NCI-H2227 (cell line): ENCODE measurements around the gene PRDM10.
"Not testable (repeated sequence)": the region's sequence is repeated elsewhere in the genome, so short reads cannot be mapped to it uniquely, and the experiment has no call there.

Experiments
- DNase-seq: peaks from one replicate; lab custom pipeline; 2025; ENCODE audit not compliant: unreplicated experiment; lab: John Stamatoyannopoulos, UW

The PRDM10 gene, protein sequence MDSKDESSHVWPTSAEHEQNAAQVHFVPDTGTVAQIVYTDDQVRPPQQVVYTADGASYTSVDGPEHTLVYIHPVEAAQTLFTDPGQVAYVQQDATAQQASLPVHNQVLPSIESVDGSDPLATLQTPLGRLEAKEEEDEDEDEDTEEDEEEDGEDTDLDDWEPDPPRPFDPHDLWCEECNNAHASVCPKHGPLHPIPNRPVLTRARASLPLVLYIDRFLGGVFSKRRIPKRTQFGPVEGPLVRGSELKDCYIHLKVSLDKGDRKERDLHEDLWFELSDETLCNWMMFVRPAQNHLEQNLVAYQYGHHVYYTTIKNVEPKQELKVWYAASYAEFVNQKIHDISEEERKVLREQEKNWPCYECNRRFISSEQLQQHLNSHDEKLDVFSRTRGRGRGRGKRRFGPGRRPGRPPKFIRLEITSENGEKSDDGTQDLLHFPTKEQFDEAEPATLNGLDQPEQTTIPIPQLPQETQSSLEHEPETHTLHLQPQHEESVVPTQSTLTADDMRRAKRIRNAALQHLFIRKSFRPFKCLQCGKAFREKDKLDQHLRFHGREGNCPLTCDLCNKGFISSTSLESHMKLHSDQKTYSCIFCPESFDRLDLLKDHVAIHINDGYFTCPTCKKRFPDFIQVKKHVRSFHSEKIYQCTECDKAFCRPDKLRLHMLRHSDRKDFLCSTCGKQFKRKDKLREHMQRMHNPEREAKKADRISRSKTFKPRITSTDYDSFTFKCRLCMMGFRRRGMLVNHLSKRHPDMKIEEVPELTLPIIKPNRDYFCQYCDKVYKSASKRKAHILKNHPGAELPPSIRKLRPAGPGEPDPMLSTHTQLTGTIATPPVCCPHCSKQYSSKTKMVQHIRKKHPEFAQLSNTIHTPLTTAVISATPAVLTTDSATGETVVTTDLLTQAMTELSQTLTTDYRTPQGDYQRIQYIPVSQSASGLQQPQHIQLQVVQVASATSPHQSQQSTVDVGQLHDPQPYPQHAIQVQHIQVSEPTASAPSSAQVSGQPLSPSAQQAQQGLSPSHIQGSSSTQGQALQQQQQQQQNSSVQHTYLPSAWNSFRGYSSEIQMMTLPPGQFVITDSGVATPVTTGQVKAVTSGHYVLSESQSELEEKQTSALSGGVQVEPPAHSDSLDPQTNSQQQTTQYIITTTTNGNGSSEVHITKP

DNA sequence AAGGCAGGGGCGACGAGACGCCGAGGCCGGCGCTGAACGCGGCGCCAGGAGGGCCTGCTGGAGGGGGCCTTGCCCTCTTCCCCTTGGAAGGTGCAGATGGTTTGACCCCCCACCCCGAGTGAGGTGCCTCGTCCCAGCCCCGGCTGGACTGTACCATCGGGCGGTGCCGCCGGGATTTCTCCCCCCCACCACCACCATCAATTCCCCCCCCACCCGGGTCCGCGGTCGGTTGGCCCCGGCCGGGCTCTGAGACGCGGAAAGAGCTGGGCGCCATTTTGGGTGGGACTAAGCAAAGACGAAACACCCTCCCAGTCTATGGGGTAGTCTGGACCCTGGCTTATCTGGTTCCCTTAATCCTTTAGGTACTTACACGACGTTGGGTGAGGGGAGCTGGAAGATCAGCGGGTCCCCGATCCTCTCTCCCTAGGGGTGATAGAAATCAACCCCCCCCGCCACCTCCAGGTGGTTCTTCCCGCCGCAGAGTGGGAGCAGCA lies at the start of gene PRDM10:
Gene PRDM10, minus strand, starts transcription at position 484 of the 494 bp plus-strand sequence. CDS start 41,871 bp downstream, outside the sequence.
- peak; percentile 89 for DNase-seq

- no peak for DNase-seq
Measured at GRCh38 chr11:130051082-130051481, 48.4 kb upstream of the PRDM10 start.

DNA sequence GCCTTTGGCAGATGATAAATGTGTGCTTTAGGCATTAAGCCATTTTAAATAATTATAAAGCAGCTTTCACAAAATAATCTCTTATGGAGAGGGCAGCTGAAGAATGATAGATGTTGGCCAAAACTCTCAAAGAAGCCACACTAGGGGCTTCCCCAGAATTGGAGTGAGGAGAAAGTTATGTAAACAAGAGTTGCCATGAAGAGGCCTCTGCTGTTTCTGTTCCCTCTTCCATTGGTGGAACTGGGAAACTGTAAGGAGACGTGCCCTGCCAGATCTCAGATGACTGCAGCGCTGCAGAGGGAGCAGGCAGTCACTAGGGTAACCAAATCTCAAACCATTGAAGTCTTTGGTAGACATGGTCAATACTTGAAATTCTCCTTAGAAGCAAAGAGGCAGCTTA lies 47.6 kb upstream of the PRDM10 start:
- no peak for DNase-seq

DNA sequence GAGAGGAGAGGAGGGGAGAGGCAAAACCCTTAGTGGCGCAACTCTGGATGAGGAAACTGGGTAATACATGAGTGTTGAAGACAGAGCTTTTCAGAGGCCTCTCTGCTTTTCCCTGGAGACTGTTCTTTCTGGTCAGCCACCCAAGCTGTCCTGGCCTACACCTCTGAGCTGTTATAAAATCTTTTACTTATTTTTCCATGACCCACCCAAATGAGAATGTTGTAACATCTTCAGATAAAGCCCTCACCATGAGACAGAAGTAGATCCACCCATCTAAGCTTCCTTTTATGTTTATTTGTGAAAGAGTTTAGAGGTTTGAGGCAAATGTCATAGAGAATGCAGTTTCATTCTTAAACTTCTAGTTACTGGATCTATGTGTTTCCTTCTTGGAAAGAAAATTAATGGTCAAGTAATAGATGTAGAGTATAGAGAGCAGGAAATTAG lies 46.7 kb upstream of the PRDM10 start:
- DNase-seq, result no peak

DNA sequence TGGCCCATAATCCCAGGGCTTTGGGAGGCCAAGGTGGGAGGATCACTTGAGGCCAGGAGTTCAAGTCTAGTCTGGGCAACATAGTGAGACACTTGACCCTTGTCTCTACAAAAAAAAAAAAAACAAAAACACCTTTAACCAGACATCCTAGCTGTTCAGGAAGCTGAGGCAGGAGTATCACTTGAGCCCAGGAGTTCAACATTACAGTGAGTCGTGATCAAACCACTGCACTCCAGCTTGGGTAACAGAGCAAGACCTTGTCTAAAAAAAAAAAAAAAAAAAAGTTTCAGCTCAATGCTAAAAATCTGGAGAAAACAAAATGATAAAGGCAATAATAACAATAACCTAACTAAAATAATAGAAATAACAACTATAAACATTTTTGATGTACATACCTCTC lies 44.5 kb upstream of the PRDM10 start:
- DNase-seq, result no peak

DNA sequence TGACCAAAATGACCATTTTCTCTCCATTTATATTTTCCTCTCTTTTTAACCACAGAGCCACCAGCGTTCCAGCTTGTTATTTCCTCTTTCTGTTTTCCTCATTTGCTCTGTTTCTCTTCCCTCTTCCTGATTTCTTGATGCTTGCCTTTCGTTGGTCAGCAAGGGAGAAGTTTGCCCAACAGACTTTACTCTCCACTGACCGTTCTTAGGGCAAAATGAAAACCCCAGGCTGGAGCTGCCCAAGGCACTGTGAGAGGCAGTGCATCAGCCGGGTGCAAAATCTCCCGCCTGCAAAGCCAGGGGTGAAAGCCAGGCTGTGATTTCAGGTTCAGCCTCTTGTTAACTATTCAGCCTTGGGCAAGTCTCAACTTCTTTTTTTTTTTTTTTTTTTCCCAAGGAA lies 40.9 kb upstream of the PRDM10 start:
- no peak for DNase-seq

GRCh38 chr11:130042093-130042591 lies 39.5 kb upstream of the PRDM10 start:
- DNase-seq, result no peak

GRCh38 chr11:130040281-130040940 lies 37.8 kb upstream of the PRDM10 start:
- DNase-seq, result no peak

DNA sequence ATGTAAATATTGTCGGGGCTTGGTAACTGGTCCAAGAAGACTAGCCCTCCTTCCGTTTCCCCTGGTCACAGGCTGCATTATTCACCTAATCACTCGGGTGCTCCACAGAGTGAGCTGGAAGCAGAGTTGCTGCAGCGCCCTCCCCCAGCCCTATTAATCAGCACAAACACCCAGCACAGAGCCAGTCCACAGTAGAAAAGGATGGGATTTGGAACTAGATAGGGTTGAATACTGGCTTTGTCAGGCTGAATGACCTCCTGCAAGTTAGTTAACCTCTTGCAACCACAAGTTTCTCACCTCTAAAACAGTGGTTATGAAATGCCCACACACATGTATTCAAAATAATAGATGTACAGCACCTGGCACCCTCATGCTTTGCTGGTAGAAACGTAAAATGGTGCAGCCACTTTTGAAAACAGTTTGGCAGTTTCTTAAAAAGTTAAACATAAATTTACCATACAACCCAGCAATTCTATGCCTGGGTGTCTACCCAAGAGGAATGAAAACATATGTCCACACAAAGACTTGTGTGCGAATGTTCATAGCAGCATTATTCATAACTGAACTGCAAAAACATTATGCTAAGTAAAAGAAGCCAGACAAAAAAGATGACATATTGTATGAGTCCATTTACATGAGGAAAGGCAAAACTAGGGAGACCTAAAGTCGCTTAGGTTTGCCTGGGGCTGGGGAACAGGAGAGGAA lies 35.4 kb upstream of the PRDM10 start:
- DNase-seq, result no peak

DNA sequence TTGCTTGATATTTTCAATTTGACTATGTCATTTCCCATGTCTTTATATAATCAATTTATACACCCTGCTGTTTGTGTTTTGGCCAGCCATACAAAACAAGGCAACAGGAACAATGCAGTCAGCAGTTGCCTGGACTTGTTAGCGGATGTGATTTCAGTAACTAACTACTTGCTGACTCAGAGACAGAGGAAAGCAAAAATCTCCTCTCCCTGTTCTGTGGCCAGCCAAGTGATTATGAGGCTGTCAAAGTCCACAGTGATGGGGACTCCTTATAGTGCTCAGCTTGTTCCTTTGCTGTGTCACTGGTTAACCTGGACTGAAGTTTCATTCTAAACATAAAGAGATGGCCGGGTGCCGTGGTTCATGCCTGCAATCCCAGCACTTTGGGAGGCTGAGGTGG lies 34.4 kb upstream of the PRDM10 start:
- no peak for DNase-seq

GRCh38 chr11:130034236-130034635 lies 31.6 kb upstream of the PRDM10 start:
- DNase-seq, result no peak

GRCh38 chr11:130032931-130033330 lies 30.3 kb upstream of the PRDM10 start:
- DNase-seq, result no peak

GRCh38 chr11:130031945-130032344 lies 29.3 kb upstream of the PRDM10 start:
- no peak for DNase-seq

DNA sequence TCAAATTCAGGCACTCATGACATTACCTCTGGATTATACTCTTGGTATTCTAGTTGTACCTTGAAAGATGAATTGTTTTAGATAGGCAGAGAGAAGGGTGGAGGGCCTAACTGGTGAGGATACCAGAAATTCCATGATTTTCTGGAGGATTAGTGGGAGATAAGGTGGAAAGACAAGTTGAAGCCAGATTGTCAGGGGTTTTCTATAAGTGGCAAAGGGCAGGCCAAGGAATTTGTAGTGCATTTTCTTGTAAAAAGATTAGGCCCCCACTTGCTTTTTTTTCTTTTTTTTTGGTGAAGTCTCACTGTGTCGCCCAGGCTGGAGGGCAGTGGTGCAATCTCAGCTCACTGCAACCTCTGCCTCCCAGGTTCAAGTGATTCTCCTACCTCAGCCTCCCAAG lies 28.4 kb upstream of the PRDM10 start:
- DNase-seq, result no peak

- no peak for DNase-seq
Measured at GRCh38 chr11:130029137-130029536, 26.5 kb upstream of the PRDM10 start.

DNA sequence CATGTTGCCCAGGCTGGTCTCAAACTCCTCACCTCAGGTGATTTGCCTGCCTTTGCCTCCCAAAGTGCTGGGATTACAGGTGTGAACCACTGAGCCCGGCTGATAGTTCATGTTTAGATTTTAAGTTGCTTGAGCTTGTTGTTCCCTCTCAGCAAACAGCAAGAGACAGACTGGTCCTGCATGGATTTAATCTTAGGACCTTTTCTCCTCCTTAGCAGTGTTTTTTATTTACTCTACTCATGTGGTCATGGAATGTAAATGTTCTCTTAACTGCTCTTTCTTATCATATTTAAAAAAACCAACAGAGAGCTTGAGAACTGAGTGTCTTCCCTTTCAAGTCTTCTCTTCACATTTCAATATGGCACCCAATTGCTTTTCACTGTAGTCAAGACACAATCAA lies 22.7 kb upstream of the PRDM10 start:
- no peak for DNase-seq

DNA sequence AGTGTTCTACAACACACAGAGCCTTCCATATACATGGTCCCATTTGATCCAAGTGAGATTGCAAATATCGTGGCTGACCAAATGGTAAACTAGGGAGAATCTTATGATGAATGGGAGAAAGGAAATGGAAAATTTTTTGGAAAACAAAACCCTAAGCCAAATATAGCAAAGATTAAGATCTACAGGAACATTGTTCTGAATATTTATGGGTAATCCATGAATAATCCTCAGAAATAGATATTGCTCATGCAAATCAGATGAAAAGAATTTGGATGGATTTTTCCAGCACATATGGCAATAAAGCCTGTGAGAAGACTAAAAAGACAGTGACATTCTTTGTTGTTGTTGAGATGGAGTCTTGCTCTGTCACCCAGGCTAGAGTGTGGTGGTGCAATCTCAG lies 21.7 kb upstream of the PRDM10 start:
- no peak for DNase-seq

DNA sequence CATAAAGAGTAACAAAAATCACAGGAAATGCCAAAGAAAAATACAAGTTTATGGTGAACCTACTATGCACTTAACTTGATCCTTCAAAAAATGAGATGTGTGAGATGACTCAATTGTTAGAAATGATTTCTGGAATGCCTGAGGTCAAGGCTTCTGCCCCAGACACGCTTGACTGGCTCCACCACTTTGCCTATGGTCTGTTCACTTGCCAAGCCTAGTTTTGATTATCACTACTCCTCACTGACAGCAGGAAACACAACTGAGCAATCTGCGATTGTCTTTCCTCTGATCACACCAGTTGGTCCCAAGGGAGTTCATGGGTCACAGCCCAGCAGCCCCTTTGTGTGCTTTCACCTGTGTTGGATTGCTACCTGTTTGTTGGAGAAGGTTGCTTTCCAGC lies 20.6 kb upstream of the PRDM10 start:
- DNase-seq, result no peak

DNA sequence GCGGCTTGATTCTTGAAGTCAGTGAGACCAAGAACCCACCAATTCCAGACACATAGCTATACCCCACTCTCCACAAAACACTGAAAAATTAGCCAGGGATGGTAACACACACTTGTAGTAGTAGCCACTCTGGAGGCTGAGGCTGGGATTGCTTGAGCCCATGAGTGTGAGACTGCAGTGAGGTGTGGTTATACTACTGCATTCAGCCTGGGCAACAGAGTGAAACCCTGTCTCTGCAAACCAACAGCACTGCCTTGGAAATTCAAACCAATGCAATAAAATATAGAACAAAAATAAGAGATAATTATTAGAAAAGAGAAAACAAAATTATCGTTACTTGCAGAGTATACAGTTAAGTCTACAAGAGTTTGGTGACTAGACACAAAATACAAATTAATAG lies 20.2 kb upstream of the PRDM10 start:
- no peak for DNase-seq

- not testable (repeated sequence) for DNase-seq
Measured at GRCh38 chr11:130021606-130022005, 19.0 kb upstream of the PRDM10 start.
